ENCODE measurements around the gene CAMSAP1. TPM values are rescaled to one million over a fixed set of nuclear protein-coding genes. Genes with fewer than 3 reads are reported as not detected.

The CAMSAP1 gene
- total and polyA plus RNA-seq, 9 of the 15 experiments (the other 6 are each of a cell fraction or from before 2014, with no cell fraction given), result 1.5 to 28.8 (median 14.3) TPM

- peak overlapping the region; percentile 91; the same call in 1 of the 3 replicates for H3K27ac ChIP-seq (ENCODE audit: extremely low read depth, low read depth, low read length)
- no peak for FAIRE-seq
- no TSS peak for BruUV-seq (replicated peaks)
- 93% methylated on average over 14 of the region's 18 CpGs for WGBS (ENCODE audit: insufficient coverage, low coverage, missing lambda C conversion rate)
- H3K9me3 ChIP-seq (replicated peaks; ENCODE audit: control insufficient read depth, insufficient read depth, low read depth, low read length), result no peaks in the 10 kb centered on the region
- TF ChIP-seq CBX5 (IDR thresholded peaks at IDR 0.05; ENCODE audit: borderline replicate concordance, low read depth), result no peak
- no peak for TF ChIP-seq SIN3B (IDR thresholded peaks at IDR 0.05; ENCODE audit: low read depth)
- no peak for TF ChIP-seq RUNX1 (IDR thresholded peaks at IDR 0.05; ENCODE audit: low read depth)
- no peak for TF ChIP-seq E2F6 (IDR thresholded peaks at IDR 0.05; ENCODE audit: borderline replicate concordance in 1 of 2, extremely low read depth in 1 of 2, insufficient read depth in 1 of 2, insufficient read length in 1 of 2, low read depth in 1 of 2, low read length in 1 of 2, poor library complexity in 1 of 2, severe bottlenecking in 1 of 2)
- TF ChIP-seq ZNF830 (CRISPR knock-in tag; IDR thresholded peaks at IDR 0.05), result no peak
- TF ChIP-seq MCM7 (IDR thresholded peaks at IDR 0.05), result no peak
- no peak for TF ChIP-seq DDX20 (tag; IDR thresholded peaks at IDR 0.05; ENCODE audit: low read depth)
- no peak for TF ChIP-seq FOXP1 (CRISPR knock-in tag; IDR thresholded peaks at IDR 0.05)
- no peak for TF ChIP-seq CBFA2T3 (IDR thresholded peaks at IDR 0.05)
- TF ChIP-seq ZBTB43 (CRISPR knock-in tag; IDR thresholded peaks at IDR 0.05), result no peak
- TF ChIP-seq ERF (CRISPR knock-in tag; IDR thresholded peaks at IDR 0.05), result no peak
- no peak for ATAC-seq
- CTCF ChIA-PET (ENCODE audit: low intra/inter-chr PET ratio), result no interaction called here
- H3K4me2 ChIP-seq (ENCODE audit: insufficient read depth, low read length), result no peak overlapping the region
- peaks cover 38 to 70% of the 10 kb centered on the region in 2 experiments for H3K4me1 ChIP-seq (replicated peaks in 1 of 2; ENCODE audit: control insufficient read depth in 2 of 2, insufficient read depth in 2 of 2, low read length in 2 of 2)
- in situ Hi-C loops (cut with MboI), result no loop called here
- H3K9ac ChIP-seq (ENCODE audit: insufficient read depth in 1 of 2, low read depth in 2 of 2, low read length in 2 of 2), result peak overlapping the region in 1 of 2 experiments; percentile 81; a peak in 1 of 4 replicates
- H3K9me1 ChIP-seq (ENCODE audit: control insufficient read depth, insufficient read depth, low read length), result no peaks in the 10 kb centered on the region
- peaks cover 95% of the 10 kb centered on the region for H3K79me2 ChIP-seq (ENCODE audit: control insufficient read depth, insufficient read depth, low read length)
- POLR2A ChIA-PET, result interaction anchor here (0.8 kb wide), 1 partner anchor 23 kb away, joined by 5 read pairs; no protein-coding TSS in a partner anchor
- DNase-seq (ENCODE audit: extremely low read depth in 1 of 4, low spot score in 3 of 4), result no peak
- H3K4me3 ChIP-seq, result no peak overlapping the region
- H3K36me3 ChIP-seq (ENCODE audit: control insufficient read depth, insufficient read depth, low read length), result peaks cover 94% of the 10 kb centered on the region
- H4K20me1 ChIP-seq (replicated peaks; ENCODE audit: control insufficient read depth, insufficient read depth, low read length), result peaks cover 36% of the 10 kb centered on the region; the same call in 1 of the 2 replicates
- no peaks in the 10 kb centered on the region for H3K27me3 ChIP-seq (ENCODE audit: control insufficient read depth in 2 of 2, insufficient read depth in 2 of 2, low read length in 2 of 2)
- intact Hi-C loops (cut with micrococcal nuclease), result no loop called here
- H2AFZ ChIP-seq (ENCODE audit: low read depth, low read length), result no peak overlapping the region
Measured at GRCh38 chr9:135947582-135947981, 40.2 kb upstream of the CAMSAP1 start.
